Stimulated activated CD8-positive, alpha-beta memory T cell treated with anti-CD3 and anti-CD28 coated beads, Interleukin-4, amount 100 ng/mL, for 1 hour (primary cell): Measurements from ENCODE around the gene KHDC4.

ENCODE experiments used
- DNase-seq, 2 donors: peaks; one replicate each; pipeline ENCODE4 v3.0.0-alpha.2; 2020; ENCODE audit warnings: low read depth in 2 of 2, low spot score in 1 of 2

Gene KHDC4

DNA sequence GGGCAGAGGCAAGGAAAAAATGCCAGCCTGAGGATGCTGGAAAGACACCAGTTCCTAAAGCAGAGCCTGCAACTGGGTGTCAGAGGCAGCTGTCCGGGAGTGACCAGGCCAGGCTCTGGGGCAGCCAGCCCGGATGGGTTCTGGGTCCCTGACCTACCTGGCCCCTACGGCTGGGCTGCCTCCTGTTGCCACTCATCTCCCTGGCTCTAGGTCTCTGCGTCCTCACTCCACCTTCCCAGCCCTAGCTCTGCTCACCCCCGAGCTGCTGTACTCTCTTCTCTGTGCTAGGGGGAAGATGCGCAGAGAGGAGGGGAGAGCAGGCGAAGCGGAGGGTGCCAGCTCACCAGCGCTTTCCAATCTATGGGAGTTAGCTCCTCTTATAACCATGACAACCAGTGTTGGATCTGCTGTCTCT is 35.2 kb upstream of the KHDC4 start:
- DNase-seq, result no peak

DNA sequence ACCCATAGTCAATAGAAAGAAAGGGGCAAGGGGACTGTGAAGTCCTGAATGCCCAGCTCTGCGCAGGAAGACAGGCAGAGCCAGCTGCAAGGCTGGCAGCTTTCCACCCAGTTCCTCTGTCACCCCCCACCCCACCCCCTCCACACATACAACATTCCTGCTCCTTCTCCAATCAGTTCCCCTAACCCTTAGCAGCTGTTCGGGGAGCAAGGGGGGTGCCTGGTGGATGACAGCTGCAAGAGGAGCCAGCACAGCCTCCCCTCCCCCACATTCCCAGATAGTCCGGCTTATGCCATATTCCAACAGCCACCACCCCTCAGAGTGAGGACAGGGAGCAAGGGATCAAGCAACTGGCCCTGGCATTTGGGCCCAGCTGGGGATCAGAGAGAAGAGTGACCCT is 34.5 kb upstream of the KHDC4 start:
- no peak for DNase-seq

DNA sequence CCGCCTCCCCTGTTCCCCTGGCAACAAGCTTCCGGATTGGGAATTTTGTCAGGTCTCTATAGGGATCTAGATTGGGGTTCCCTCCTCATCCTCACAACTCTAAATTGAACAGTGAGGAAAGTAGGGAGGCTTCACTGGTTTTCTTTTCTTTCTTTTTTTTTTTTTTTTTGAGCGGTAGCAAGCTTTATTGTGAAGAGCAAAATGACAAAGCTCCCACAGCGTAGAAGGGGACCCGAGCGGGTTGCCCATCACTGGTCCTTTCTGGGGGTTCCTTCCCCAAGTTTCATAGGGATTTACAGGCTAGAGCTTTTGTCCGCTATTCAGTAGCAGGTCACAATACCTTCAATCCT is 33.8 kb upstream of the KHDC4 start:
- DNase-seq, result no peak

- DNase-seq, result no peak
Observed at GRCh38 chr1:155967341-155968050, 33.3 kb upstream of the KHDC4 start.

GRCh38 chr1:155966750-155967149 is 32.5 kb upstream of the KHDC4 start:
- DNase-seq, result no peak

GRCh38 chr1:155966135-155966534 is 31.9 kb upstream of the KHDC4 start:
- no peak for DNase-seq

GRCh38 chr1:155964193-155964592 is 30.0 kb upstream of the KHDC4 start:
- DNase-seq, result no peak

DNA sequence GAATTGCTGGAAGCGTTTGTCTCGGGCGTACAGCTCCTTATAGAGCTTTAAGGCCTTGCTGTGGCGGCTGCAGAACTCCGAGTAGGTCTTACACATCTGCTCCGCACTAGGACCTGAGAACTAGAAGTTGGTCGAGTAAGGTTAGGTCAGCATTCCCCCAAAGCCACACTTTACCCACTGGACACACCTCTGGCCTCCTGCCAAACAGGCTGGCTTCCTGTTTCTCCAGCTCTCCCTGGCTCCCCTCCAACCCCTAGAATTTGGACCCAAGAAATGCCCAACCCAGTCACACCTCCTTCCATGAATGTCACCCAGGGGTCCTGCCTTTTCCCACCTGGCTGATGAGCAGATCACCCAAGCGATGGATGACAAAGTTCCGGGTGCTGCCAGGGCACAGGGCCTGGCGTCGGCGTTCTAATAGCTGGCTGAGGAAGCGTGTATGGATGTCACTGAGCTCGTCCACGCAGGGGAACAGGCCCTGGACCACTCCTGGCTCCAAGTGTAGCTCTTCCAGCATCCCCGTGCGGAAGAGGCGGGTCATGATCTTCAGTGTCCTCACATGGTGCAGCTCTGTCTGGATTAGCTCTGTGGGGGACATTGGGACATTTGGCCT is 28.5 kb upstream of the KHDC4 start:
- no peak for DNase-seq

- no peak for DNase-seq
Observed at GRCh38 chr1:155961937-155962336, 27.7 kb upstream of the KHDC4 start.

DNA sequence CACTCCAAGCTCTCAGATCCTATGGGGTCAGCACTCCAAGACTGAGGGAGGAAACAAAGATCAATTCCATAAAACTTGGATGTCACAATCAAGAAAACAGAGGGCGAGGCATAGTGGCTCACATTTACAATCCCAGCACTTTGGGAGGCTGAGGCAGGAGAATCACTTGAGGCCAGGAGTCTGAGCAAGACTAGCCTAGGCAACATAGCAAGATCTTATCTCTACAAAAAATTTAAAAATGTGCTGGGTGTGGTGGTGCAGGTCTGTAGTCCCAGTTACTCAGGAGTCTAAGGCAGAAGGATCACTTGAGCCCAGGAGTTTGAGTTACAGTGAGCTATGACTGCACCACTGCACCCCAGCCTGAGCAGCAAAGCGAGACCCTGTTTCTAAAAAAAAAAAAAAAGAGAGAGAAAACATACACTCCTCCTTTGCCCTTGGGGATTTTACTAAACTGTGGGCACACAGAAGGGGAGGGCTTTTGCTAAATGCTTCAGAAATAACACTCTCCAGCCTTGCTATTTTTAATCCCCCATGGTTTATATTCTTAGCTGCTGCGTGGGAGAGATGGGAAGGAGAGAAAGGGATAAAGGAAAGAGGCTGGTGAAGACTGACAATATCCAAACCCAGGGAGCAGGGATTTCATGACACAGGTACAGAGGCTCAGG is 26.0 kb upstream of the KHDC4 start:
- no peak for DNase-seq

- DNase-seq, result no peak
Observed at GRCh38 chr1:155957411-155957915, 23.2 kb upstream of the KHDC4 start.

DNA sequence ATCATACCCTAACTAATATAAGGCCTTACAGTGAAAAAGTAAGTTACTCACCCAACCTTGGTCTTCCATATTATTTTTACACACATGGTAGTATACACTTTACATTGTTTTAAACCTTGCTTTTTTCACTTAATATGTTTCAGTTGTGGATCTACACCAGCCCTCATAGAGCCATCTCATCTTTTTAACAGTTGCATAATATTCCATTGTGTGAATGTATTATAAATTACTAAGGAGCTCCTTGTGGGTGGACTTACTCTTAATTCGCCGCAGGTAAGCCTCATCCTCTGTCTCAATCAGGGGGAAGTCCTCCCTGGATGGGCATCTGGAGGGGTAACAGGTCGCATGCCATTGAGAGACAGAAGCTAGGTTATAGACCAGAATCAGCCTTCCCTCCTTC is 20.4 kb upstream of the KHDC4 start:
- no peak for DNase-seq

DNA sequence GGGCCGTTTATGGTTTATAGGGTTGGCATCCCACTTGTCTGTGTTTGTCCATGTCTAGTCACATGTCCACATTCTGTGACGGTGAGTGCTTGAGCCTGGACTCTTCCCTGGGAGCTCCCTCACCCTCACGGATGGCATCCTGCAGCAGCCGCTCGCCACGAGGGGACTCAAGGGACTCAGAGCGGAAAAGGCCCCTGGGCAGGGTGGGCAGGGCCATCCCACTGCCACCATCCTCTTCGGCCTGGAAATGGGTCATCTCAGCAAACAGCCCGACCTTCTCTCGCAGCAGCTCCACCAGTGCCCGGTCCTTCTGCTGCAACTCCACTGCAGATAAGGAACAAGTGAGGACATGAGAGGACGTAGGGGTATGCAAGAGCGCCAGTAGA is 18.3 kb upstream of the KHDC4 start:
- DNase-seq, result no peak

DNA sequence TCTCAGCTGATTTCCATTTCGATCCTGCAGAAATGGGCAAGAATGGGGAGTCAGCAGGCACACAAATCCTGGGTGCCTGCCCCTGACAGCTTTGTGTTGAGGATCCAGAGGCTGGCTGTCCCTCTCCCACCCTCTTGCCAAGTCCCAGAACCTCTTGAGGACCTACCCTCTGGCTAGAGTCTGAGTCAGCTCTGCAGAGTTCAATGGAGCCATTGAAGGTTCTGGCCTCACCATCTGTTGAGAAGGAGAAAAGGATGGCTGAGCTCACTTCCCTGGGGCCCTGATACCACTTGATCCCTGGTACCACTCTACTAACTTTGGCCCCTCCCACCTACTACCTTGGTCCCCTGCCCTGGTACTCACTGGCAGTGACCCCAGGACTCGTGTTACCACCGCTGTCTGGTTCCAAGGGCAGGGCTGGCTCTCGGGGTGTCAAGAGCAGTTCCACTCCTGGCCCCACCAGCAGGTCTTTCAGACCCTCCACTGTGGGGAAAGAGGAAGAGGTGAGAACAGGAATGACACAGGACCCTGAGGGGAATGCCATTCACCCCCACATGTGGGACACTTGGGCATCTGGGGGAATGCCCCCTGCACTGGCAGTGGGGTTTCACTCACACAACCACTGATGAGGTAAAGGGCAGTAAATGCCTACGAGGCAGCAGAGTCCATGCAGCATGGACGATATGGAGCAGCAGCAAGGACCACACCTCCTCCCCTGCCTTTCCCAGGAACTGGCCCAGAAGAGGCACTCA is 17.7 kb upstream of the KHDC4 start:
- no peak for DNase-seq

DNA sequence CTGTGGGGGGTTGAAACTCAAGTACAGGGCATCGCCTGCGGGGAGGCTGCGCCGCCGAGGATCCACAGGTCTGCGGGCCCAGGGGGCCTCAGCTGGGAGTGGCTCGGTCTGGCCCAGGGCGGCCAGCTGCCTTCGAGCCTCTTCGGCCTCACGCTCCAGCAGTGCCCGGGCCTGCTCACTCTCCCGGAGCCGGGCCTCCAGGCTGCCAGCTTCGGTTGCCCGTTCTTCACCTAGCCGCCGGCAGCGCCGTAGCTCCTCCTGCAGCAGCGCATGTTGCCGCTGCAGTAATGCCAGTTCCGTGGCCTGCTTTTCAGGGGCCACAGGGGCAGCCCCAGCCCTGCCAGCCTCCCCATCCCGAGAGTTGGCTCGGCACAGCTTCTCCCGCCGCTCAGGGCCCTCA is 16.6 kb upstream of the KHDC4 start:
- no peak for DNase-seq

- DNase-seq, result no peak
Observed at GRCh38 chr1:155947741-155948140, 13.5 kb upstream of the KHDC4 start.

- DNase-seq, result no peak
Observed at GRCh38 chr1:155947292-155947691, 13.1 kb upstream of the KHDC4 start.

DNA sequence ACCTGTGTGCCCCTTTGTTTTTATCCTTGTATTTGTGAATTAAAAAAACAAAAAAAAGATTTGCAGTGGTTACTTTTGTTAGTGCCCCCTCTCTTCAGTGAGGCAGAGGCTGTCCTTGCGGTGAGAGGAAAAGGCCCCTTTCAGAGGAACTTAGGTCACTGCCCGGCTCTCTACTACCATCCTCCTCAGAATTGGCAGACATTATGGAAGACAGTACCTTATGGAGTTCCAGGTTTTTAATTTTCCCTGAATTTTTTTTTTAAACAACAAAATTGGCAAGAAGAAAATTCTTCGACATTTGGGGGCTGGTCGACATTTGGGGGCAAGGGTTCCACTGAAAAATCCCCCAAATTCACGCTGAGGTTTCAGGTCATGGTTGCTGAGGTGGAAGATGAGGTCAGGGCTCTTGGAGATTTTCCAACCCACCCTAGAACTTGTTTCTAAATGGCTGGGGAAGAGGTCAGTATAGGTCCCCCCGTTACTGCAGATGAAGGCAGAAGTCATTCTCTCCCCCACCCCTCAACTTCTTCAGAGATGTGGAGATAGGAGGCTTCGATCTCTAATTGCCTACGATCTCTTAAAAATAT is 12.5 kb upstream of the KHDC4 start:
- DNase-seq, result no peak

GRCh38 chr1:155944444-155944799 is 10.2 kb upstream of the KHDC4 start:
- no peak for DNase-seq

- no peak for DNase-seq
Observed at GRCh38 chr1:155942578-155943141, 8.4 kb upstream of the KHDC4 start.

DNA sequence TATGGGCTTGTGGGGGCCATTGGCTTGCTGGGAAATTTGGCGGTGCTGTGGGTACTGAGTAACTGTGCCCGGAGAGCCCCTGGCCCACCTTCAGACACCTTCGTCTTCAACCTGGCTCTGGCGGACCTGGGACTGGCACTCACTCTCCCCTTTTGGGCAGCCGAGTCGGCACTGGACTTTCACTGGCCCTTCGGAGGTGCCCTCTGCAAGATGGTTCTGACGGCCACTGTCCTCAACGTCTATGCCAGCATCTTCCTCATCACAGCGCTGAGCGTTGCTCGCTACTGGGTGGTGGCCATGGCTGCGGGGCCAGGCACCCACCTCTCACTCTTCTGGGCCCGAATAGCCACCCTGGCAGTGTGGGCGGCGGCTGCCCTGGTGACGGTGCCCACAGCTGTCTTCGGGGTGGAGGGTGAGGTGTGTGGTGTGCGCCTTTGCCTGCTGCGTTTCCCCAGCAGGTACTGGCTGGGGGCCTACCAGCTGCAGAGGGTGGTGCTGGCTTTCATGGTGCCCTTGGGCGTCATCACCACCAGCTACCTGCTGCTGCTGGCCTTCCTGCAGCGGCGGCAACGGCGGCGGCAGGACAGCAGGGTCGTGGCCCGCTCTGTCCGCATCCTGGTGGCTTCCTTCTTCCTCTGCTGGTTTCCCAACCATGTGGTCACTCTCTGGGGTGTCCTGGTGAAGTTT is 7.8 kb upstream of the KHDC4 start:
- no peak for DNase-seq
